Liver (tissue), 9 donors: ENCODE results near the gene JDP2. TPM values are rescaled to one million over a fixed set of nuclear protein-coding genes. Genes with fewer than 3 reads are reported as not detected.

Experiments used
- DNase-seq: peaks from one replicate; pipeline ENCODE4 v3.0.0-alpha.2; 2017; ENCODE audit warnings: low spot score
- H3K27ac ChIP-seq, 2 donors: one replicate each; pipeline ENCODE4 v1.7.0; 2013; ENCODE audit warnings: inconsistent platforms in 2 of 2, low read length in 2 of 2, control low read depth in 1 of 2, low read depth in 1 of 2, mild to moderate bottlenecking in 1 of 2
- H3K27me3 ChIP-seq, 4 donors: one replicate each; pipeline versions ENCODE4 v1.6.1 to v1.7.0; 2013; ENCODE audit warnings: low read length in 3 of 4, inconsistent platforms in 1 of 4, mild to moderate bottlenecking in 1 of 4, moderate library complexity in 1 of 4; ENCODE audit not compliant: control insufficient read depth in 4 of 4, insufficient read depth in 4 of 4
- H3K36me3 ChIP-seq, 4 donors: one replicate each; pipeline versions ENCODE4 v1.6.1 to v1.7.0; 2013; ENCODE audit warnings: low read length in 3 of 4, mild to moderate bottlenecking in 3 of 4, low read depth in 1 of 4, moderate library complexity in 1 of 4; ENCODE audit not compliant: control insufficient read depth in 4 of 4, insufficient read depth in 3 of 4
- H3K4me1 ChIP-seq, 4 donors: one replicate each; pipeline versions ENCODE4 v1.6.1 to v1.7.0; 2013; ENCODE audit warnings: low read length in 3 of 4, mild to moderate bottlenecking in 3 of 4, moderate library complexity in 1 of 4; ENCODE audit not compliant: control insufficient read depth in 4 of 4, insufficient read depth in 4 of 4
- H3K4me3 ChIP-seq, 3 donors: one replicate each; pipeline versions ENCODE4 v1.6.1 to v1.7.0; 2013; ENCODE audit warnings: low read length in 3 of 3, control low read depth in 1 of 3, low read depth in 1 of 3, mild to moderate bottlenecking in 1 of 3
- H3K9ac ChIP-seq, 2 donors: one replicate each; pipeline ENCODE4 v1.7.0; 2013; ENCODE audit warnings: low read length in 2 of 2, mild to moderate bottlenecking in 2 of 2, moderate library complexity in 2 of 2, control low read depth in 1 of 2, low read depth in 1 of 2
- H3K9me3 ChIP-seq, 4 donors: one replicate each; pipeline versions ENCODE4 v1.6.1 to v1.7.0; 2013; ENCODE audit warnings: low read length in 3 of 4; ENCODE audit not compliant: control insufficient read depth in 4 of 4
- ATF3 ChIP-seq: IDR thresholded peaks from 2 replicates; pipeline ENCODE4 v1.6.1; 2016; ENCODE audit warnings: antibody characterized with exemption
- EGR1 ChIP-seq, 2 donors: IDR thresholded peaks; 2 replicates each; pipeline ENCODE4 v1.6.1; 2016 to 2018; ENCODE audit warnings: antibody characterized with exemption in 2 of 2, low read depth in 2 of 2
- FOXA1 ChIP-seq: IDR thresholded peaks from 2 replicates; pipeline ENCODE4 v1.6.1; 2016; ENCODE audit warnings: antibody characterized with exemption
- FOXA2 ChIP-seq: IDR thresholded peaks from 2 replicates; pipeline ENCODE4 v1.6.1; 2016; ENCODE audit warnings: antibody characterized with exemption
- GABPA ChIP-seq, 2 donors: IDR thresholded peaks in 1 of 2; conservative IDR thresholded peaks in 1 of 2; 2 replicates each; pipeline ENCODE4 v1.6.1; 2016; ENCODE audit warnings: antibody characterized with exemption in 2 of 2, mild to moderate bottlenecking in 1 of 2, moderate library complexity in 1 of 2
- HNF4A ChIP-seq, 2 donors: conservative IDR thresholded peaks; 2 replicates each; pipeline ENCODE4 v1.6.1; 2016; ENCODE audit warnings: antibody characterized with exemption in 2 of 2, mild to moderate bottlenecking in 2 of 2
- HNF4G ChIP-seq: IDR thresholded peaks from 2 replicates; pipeline ENCODE4 v1.6.1; 2016; ENCODE audit warnings: antibody characterized with exemption
- JUND ChIP-seq, 2 donors: IDR thresholded peaks; 2 replicates each; pipeline ENCODE4 v1.6.1; 2016; ENCODE audit warnings: antibody characterized with exemption in 2 of 2
- MAX ChIP-seq: IDR thresholded peaks from 2 replicates; pipeline ENCODE4 v1.6.1; 2016; ENCODE audit warnings: antibody characterized with exemption
- NR2F2 ChIP-seq: IDR thresholded peaks from 2 replicates; pipeline ENCODE4 v1.6.1; 2016; ENCODE audit warnings: antibody characterized with exemption
- RAD21 ChIP-seq, 2 donors: IDR thresholded peaks; 2 replicates each; pipeline ENCODE4 v1.6.1; 2016; ENCODE audit warnings: antibody characterized with exemption in 2 of 2, mild to moderate bottlenecking in 2 of 2
- REST ChIP-seq: IDR thresholded peaks from 2 replicates; pipeline ENCODE4 v1.6.1; 2016; ENCODE audit warnings: antibody characterized with exemption, mild to moderate bottlenecking
- RXRA ChIP-seq, 2 donors: IDR thresholded peaks; 2 replicates each; pipeline ENCODE4 v1.6.1; 2017 to 2018; ENCODE audit warnings: antibody characterized with exemption in 2 of 2, mild to moderate bottlenecking in 1 of 2
- SP1 ChIP-seq: IDR thresholded peaks from 2 replicates; pipeline ENCODE4 v1.6.1; 2018; ENCODE audit warnings: antibody characterized with exemption, mild to moderate bottlenecking
- TAF1 ChIP-seq: conservative IDR thresholded peaks from 2 replicates; pipeline ENCODE4 v1.6.1; 2016; ENCODE audit warnings: antibody characterized with exemption, mild to moderate bottlenecking
- WGBS: extraction: QIAGEN DNeasy Blood & Tissue Kit; methylation state at CpG from one replicate; pipeline ENCODE4 v1.1.7; 2013; 5-methylcytosine and 5-hydroxymethylcytosine counted together
- polyA plus RNA-seq, 2 donors: library from polyadenylated mRNA; stranded (reverse) in 1 of 2; unstranded in 1 of 2; fragments of 200-250 nt in 1 of 2; fragments of >200 nt in 1 of 2; fragmentation: Nextera tagmentation in 1 of 2; extraction: Ambion mirVana in 1 of 2; gene quantifications; one replicate each; pipeline versions ENCODE4 v1.2.1 to v1.2.3, GENCODE V29; 2013 to 2015
- total RNA-seq, 2 donors: library from RNA; depleted of rRNA; stranded (reverse); fragments of >200 nt; gene quantifications; one replicate each; pipeline ENCODE4 v1.2.3, GENCODE V29; 2014
- TF ChIP-seq, protein P1 (sequence below): IDR thresholded peaks from 2 replicates; pipeline ENCODE4 v1.6.1; 2016; ENCODE audit warnings: antibody characterized with exemption
- TF ChIP-seq, protein P2 (sequence below): fragments of 150-350 bp; IDR thresholded peaks from 2 replicates; pipeline ENCODE4 v1.5.1; 2017; ENCODE audit warnings: improper control_type of control experiment, low read depth, low read length; ENCODE audit not compliant: missing input control
- donor health status: healthy.
- donor health status: healthy.
- donor health status: healthy.
- donor health status: healthy.
- donor health status: healthy.

Gene JDP2
- total and polyA plus RNA-seq, 4 donors: 2.4 to 14.6 (median 8.7) TPM

- no peak overlapping the region for H3K9ac ChIP-seq
- WGBS: 82% methylated on average over 4 of the region's 4 CpGs
- H3K27ac ChIP-seq: no peak overlapping the region
- no peaks in the 10 kb centered on the region for H3K9me3 ChIP-seq
- no peaks in the 10 kb centered on the region for H3K27me3 ChIP-seq
- DNase-seq: no peak
- TF ChIP-seq, protein P1, sequence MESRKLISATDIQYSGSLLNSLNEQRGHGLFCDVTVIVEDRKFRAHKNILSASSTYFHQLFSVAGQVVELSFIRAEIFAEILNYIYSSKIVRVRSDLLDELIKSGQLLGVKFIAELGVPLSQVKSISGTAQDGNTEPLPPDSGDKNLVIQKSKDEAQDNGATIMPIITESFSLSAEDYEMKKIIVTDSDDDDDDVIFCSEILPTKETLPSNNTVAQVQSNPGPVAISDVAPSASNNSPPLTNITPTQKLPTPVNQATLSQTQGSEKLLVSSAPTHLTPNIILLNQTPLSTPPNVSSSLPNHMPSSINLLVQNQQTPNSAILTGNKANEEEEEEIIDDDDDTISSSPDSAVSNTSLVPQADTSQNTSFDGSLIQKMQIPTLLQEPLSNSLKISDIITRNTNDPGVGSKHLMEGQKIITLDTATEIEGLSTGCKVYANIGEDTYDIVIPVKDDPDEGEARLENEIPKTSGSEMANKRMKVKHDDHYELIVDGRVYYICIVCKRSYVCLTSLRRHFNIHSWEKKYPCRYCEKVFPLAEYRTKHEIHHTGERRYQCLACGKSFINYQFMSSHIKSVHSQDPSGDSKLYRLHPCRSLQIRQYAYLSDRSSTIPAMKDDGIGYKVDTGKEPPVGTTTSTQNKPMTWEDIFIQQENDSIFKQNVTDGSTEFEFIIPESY: no peak
- TF ChIP-seq JUND (IDR thresholded peaks at IDR 0.05): no peak
- no peak for TF ChIP-seq NR2F2
- no peak for TF ChIP-seq FOXA1
- TF ChIP-seq FOXA2: no peak
- no peak for TF ChIP-seq GABPA (IDR thresholded peaks at IDR 0.05 in 1 of 2, conservative IDR thresholded peaks at IDR 0.05 in 1 of 2)
- TF ChIP-seq SP1: no peak
- no peak for TF ChIP-seq EGR1 (IDR thresholded peaks at IDR 0.05; ENCODE audit: low read depth in 2 of 2)
- TF ChIP-seq ATF3: no peak
- TF ChIP-seq RXRA (IDR thresholded peaks at IDR 0.05): no peak
- TF ChIP-seq MAX: no peak
- TF ChIP-seq REST: no peak
- TF ChIP-seq RAD21 (IDR thresholded peaks at IDR 0.05): no peak
- no peak for TF ChIP-seq HNF4A (conservative IDR thresholded peaks at IDR 0.05)
- TF ChIP-seq HNF4G: no peak
- TF ChIP-seq, protein P2, sequence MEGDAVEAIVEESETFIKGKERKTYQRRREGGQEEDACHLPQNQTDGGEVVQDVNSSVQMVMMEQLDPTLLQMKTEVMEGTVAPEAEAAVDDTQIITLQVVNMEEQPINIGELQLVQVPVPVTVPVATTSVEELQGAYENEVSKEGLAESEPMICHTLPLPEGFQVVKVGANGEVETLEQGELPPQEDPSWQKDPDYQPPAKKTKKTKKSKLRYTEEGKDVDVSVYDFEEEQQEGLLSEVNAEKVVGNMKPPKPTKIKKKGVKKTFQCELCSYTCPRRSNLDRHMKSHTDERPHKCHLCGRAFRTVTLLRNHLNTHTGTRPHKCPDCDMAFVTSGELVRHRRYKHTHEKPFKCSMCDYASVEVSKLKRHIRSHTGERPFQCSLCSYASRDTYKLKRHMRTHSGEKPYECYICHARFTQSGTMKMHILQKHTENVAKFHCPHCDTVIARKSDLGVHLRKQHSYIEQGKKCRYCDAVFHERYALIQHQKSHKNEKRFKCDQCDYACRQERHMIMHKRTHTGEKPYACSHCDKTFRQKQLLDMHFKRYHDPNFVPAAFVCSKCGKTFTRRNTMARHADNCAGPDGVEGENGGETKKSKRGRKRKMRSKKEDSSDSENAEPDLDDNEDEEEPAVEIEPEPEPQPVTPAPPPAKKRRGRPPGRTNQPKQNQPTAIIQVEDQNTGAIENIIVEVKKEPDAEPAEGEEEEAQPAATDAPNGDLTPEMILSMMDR: no peak
- H3K4me1 ChIP-seq: no peaks in the 10 kb centered on the region
- no peaks in the 10 kb centered on the region for H3K36me3 ChIP-seq
- H3K4me3 ChIP-seq: no peak overlapping the region
Observed at GRCh38 chr14:75497191-75497590, 69.4 kb downstream of the JDP2 start.

DNA sequence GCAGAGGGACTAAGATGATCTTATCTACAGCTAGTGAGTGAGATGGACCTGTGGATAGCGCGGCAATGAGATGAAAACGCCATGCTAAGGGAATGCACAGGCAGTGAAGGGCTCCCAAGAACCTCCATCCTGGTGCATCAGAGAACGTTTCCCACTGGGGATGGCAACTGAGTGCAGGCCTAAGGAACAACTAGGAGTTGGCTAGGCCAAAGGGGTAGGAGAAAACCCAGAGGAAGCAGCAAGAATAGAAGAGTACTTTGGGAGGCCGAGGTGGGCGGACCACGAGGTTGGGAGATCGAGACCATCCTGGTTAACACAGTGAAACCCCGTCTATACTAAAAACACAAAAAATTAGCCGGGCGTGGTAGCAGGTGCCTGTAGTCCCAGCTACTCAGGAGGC lies 69.9 kb downstream of the JDP2 start:
- no peaks in the 10 kb centered on the region for H3K27me3 ChIP-seq
- DNase-seq: no peak
- H3K27ac ChIP-seq: no peak overlapping the region
- H3K4me3 ChIP-seq: no peak overlapping the region
- WGBS: 92% methylated on average over 11 of the region's 11 CpGs
- H3K36me3 ChIP-seq: no peaks in the 10 kb centered on the region
- H3K9me3 ChIP-seq: no peaks in the 10 kb centered on the region
- H3K4me1 ChIP-seq: no peaks in the 10 kb centered on the region
- no peak overlapping the region for H3K9ac ChIP-seq
- TF ChIP-seq HNF4G (no peak), GABPA (IDR thresholded peaks at IDR 0.05 in 1 of 2, conservative IDR thresholded peaks at IDR 0.05 in 1 of 2) (no peak), RAD21 (IDR thresholded peaks at IDR 0.05) (no peak), FOXA1 (no peak), TAF1 (no peak), JUND (IDR thresholded peaks at IDR 0.05) (no peak), ATF3 (no peak), REST (no peak), SP1 (no peak), MAX (no peak), FOXA2 (no peak), HNF4A (conservative IDR thresholded peaks at IDR 0.05) (no peak)
- TF ChIP-seq, protein P2: no peak
